ENCODE data around the gene GNA12. TPM values are rescaled to one million over a fixed set of nuclear protein-coding genes. Genes with fewer than 3 reads are reported as not detected.
A peak's percentile ranks its signal among the peaks of the same experiment; 100 is the strongest.

The GNA12 gene
- total RNA-seq, 5 donors from 2014 or later (not counting 1 experiment from before 2014, with no cell fraction given) = 17.9 to 22.5 (median 22.1) TPM

DNA sequence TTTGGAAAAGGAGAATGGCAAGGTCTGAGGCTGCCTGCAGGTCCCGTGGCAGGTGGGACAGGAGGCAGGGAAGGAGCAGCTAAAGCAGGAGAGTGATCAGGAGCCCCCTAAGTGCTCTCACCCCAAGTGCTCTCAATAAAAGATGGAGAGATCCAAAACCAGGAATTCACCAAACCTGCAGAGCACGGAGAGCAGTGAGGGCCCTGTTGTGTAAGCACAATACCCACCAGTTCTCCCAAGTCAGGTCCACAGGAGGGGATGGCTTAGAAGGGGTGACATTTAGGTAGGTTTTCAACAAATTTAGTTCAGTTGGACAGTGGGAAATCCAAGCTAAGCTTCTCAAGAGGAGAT, 40.8 kb downstream of the GNA12 start:
- no peaks in the 10 kb centered on the region for H3K9me3 Mint-ChIP-seq
- WGBS (ENCODE audit: insufficient coverage) = 80% methylated on average over 1 of the region's 2 CpGs
- POLR2A ChIA-PET = interaction anchor here in 1 of 2 donors (0.6 kb wide), 1 partner anchor 35 kb away, joined by 4 read pairs; no protein-coding TSS in a partner anchor
- ATAC-seq (replicated peaks in 1 of 4) = no peak
- H3K4me3 Mint-ChIP-seq = no peak overlapping the region
- no peak overlapping the region for H3K27ac Mint-ChIP-seq
- no peaks in the 10 kb centered on the region for H3K27me3 Mint-ChIP-seq
- Histone ChIP-seq H3K27me3 (replicated peaks in 1 of 2; ENCODE audit: control insufficient read depth in 2 of 2, extremely low read depth in 1 of 2, insufficient read depth in 2 of 2, low read length in 1 of 2) (peaks cover 0 to 3% of the 10 kb centered on the region in 2 experiments), H3K27ac (ENCODE audit: low read length) (no peak overlapping the region), H3K4me1 (ENCODE audit: control insufficient read depth in 1 of 2, extremely low read depth in 1 of 2, insufficient read depth in 2 of 2, low read length in 2 of 2) (peaks cover 7 to 17% of the 10 kb centered on the region in 2 experiments), H3K9me3 (no peaks in the 10 kb centered on the region), H3K4me3 (ENCODE audit: control insufficient read depth in 1 of 2, extremely low read depth in 1 of 2, low read length in 1 of 2) (no peak overlapping the region), H3K36me3 (ENCODE audit: control insufficient read depth in 2 of 2, extremely low read depth in 1 of 2, insufficient read depth in 1 of 2, low read length in 1 of 2) (no peaks in the 10 kb centered on the region)
- DNase-seq = no peak
- H3K4me1 Mint-ChIP-seq = peaks cover 43 to 54% (median 47%) of the 10 kb centered on the region in 3 donors
- CTCF ChIA-PET = interaction anchor here in 1 of 2 donors (0.7 kb wide), 2 partner anchors 332 to 1190 kb away, joined by 3 to 5 read pairs; no protein-coding TSS in a partner anchor
- H3K36me3 Mint-ChIP-seq = peaks cover 7% of the 10 kb centered on the region

DNA sequence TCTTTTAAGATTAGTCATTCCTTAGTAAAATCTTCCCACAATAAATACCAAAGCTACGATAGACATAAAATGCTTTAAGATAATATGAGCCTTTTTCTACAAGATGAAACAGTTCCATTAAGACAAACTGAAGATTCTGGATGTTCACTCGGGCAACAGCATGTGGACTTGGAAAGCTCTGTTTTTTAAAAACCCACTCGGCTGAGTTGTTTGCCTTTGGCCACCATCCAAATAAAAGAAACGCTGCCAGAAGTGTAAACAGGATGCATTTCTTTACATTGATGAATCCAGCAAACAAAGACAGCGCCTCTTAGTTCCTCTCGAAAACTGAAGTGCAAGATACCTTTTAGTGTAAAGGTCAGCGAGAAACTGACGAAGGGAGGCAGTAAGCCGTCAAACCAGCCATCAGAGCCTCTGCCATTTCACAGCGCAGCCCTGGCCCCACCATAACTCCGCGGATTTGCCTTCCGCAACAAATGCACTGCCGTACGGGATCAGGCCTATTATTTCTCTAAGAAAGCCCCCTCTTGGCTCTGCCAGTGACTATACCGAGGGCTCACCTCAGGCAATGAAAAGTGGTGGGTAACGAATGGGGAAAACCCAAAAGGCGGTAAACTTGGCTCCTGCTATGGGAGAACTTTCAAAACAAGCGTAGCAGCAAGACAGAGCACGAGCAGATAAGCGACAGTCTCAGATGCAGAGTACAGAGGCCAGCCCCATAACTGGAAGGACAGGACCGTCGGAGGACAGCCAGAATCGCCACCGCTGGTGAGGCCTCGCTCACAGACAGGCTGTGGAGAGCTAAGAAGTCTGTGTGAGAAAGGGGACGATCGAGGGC, 41.4 kb downstream of the GNA12 start:
- Mint-ChIP-seq H3K4me1 (peaks cover 48 to 56% (median 50%) of the 10 kb centered on the region in 3 donors), H3K36me3 (peaks cover 3% of the 10 kb centered on the region), H3K9me3 (no peaks in the 10 kb centered on the region), H3K27ac (no peak overlapping the region), H3K27me3 (no peaks in the 10 kb centered on the region), H3K4me3 (no peak overlapping the region)
- CTCF ChIA-PET = interaction anchor here in 1 of 2 donors (0.7 kb wide), 2 partner anchors 332 to 1190 kb away, joined by 3 to 5 read pairs; no protein-coding TSS in a partner anchor
- no peaks in the 10 kb centered on the region for H3K36me3 ChIP-seq (ENCODE audit: control insufficient read depth in 2 of 2, extremely low read depth in 1 of 2, insufficient read depth in 1 of 2, low read length in 1 of 2)
- H3K27me3 ChIP-seq (replicated peaks in 1 of 2; ENCODE audit: control insufficient read depth in 2 of 2, extremely low read depth in 1 of 2, insufficient read depth in 2 of 2, low read length in 1 of 2) = peaks cover 0 to 3% of the 10 kb centered on the region in 2 experiments
- POLR2A ChIA-PET = interaction anchor here (0.6 kb wide), 2 partner anchors 35 to 1044 kb away, joined by 4 read pairs; no protein-coding TSS in a partner anchor
- 93% methylated on average over 23 of the region's 28 CpGs for WGBS (ENCODE audit: insufficient coverage)
- DNase-seq = no peak
- ATAC-seq (replicated peaks in 1 of 4) = no peak
- H3K27ac ChIP-seq (ENCODE audit: low read length) = no peak overlapping the region
- H3K4me1 ChIP-seq (ENCODE audit: control insufficient read depth in 1 of 2, extremely low read depth in 1 of 2, insufficient read depth in 2 of 2, low read length in 2 of 2) = peaks cover 7 to 17% of the 10 kb centered on the region in 2 experiments
- no peak overlapping the region for H3K4me3 ChIP-seq (ENCODE audit: control insufficient read depth in 1 of 2, extremely low read depth in 1 of 2, low read length in 1 of 2)
- no peaks in the 10 kb centered on the region for H3K9me3 ChIP-seq

DNA sequence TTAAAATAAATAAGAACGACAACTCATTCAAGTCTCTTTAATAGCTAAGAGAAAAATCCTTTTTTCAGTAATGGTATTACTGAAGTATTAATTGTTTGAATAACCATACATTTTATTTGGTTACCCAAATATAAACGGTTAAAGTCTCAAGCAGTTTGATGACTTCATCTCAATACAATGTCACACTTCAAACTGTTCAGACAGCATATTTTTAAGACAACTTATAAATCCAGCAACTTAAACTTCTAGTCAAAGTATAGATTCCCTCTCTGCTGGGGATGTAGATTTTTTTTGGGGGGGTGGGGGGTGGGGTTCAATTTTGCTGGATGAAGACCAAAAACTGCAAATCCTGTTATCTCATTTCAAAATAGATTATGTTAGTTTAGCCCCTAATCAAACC, 42.0 kb downstream of the GNA12 start:
- no peak overlapping the region for H3K27ac Mint-ChIP-seq
- CTCF ChIA-PET = no interaction called here
- no peak for ATAC-seq (replicated peaks in 1 of 4)

DNA sequence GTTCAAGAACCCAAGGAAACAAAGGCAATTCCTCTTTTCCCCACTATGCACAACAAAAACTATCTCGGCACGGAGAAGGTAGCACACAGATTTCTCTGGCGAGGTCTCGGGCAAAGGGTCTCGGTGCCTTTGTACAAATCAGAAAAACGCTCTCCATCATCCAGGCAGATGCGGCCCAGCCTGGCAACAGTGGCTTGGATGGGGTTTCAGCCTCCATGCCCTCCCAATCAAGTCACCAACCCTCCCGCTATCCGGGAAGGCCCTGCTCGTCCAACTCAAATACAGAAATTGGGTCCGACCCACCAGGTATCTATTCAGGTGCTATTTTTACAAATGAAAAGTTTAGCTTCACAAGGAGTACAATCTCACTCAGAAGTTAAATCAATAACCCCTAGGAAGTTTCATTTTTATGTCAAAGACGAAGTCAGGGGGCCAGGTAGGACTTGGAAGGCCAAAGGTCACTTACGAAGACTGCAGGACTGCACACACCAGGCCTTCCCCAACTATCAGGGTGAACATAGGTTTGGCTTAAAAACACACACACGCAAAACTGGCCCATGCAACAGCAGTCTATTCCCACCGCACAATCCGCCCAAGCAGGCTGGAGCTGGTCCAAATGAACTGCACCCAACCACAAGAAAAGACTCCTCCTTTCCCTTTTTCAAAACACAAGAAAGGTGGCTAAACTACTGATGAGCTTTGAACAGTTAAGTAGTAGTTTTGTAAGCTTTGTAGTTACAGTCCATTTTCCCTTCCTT, 43.0 kb downstream of the GNA12 start:
- H3K36me3 Mint-ChIP-seq = peaks cover 3% of the 10 kb centered on the region
- no peak for DNase-seq
- Histone ChIP-seq H3K4me3 (ENCODE audit: control insufficient read depth in 1 of 2, extremely low read depth in 1 of 2, low read length in 1 of 2) (no peak overlapping the region), H3K36me3 (ENCODE audit: control insufficient read depth in 2 of 2, extremely low read depth in 1 of 2, insufficient read depth in 1 of 2, low read length in 1 of 2) (no peaks in the 10 kb centered on the region), H3K27ac (ENCODE audit: low read length) (no peak overlapping the region), H3K27me3 (replicated peaks in 1 of 2; ENCODE audit: control insufficient read depth in 2 of 2, extremely low read depth in 1 of 2, insufficient read depth in 2 of 2, low read length in 1 of 2) (peaks cover 0 to 3% of the 10 kb centered on the region in 2 experiments), H3K4me1 (ENCODE audit: control insufficient read depth in 1 of 2, extremely low read depth in 1 of 2, insufficient read depth in 2 of 2, low read length in 2 of 2) (peaks cover 7 to 17% of the 10 kb centered on the region in 2 experiments), H3K9me3 (no peaks in the 10 kb centered on the region)
- WGBS (ENCODE audit: insufficient coverage) = 95% methylated on average over 8 of the region's 16 CpGs
- no peak overlapping the region for H3K27ac Mint-ChIP-seq
- peak in 1 of 4 experiments; percentile 28 for ATAC-seq (replicated peaks in 1 of 4)
- POLR2A ChIA-PET = no interaction called here
- peak overlapping the region in 1 of 3 donors; percentile 23 for H3K4me3 Mint-ChIP-seq
- peaks cover 52 to 55% (median 55%) of the 10 kb centered on the region in 3 donors for H3K4me1 Mint-ChIP-seq
- CTCF ChIA-PET = no interaction called here
- no peaks in the 10 kb centered on the region for H3K27me3 Mint-ChIP-seq
- H3K9me3 Mint-ChIP-seq = no peaks in the 10 kb centered on the region

More for the DNA sequence above, 42.0 kb downstream of the GNA12 start:
- no peaks in the 10 kb centered on the region for H3K9me3 ChIP-seq
- H3K27ac ChIP-seq (ENCODE audit: low read length) = no peak overlapping the region
- Mint-ChIP-seq H3K4me1 (peaks cover 52 to 55% (median 54%) of the 10 kb centered on the region in 3 donors), H3K27me3 (no peaks in the 10 kb centered on the region), H3K9me3 (no peaks in the 10 kb centered on the region), H3K36me3 (peaks cover 3% of the 10 kb centered on the region), H3K4me3 (peak overlapping the region in 1 of 3 donors; percentile 23)
- POLR2A ChIA-PET = interaction anchor here in 1 of 2 donors (0.6 kb wide), 1 partner anchor 1045 kb away, joined by 4 read pairs; no protein-coding TSS in a partner anchor
- DNase-seq = no peak
- H3K4me3 ChIP-seq (ENCODE audit: control insufficient read depth in 1 of 2, extremely low read depth in 1 of 2, low read length in 1 of 2) = no peak overlapping the region
- H3K36me3 ChIP-seq (ENCODE audit: control insufficient read depth in 2 of 2, extremely low read depth in 1 of 2, insufficient read depth in 1 of 2, low read length in 1 of 2) = no peaks in the 10 kb centered on the region
- H3K27me3 ChIP-seq (replicated peaks in 1 of 2; ENCODE audit: control insufficient read depth in 2 of 2, extremely low read depth in 1 of 2, insufficient read depth in 2 of 2, low read length in 1 of 2) = peaks cover 0 to 3% of the 10 kb centered on the region in 2 experiments
- peaks cover 7 to 17% of the 10 kb centered on the region in 2 experiments for H3K4me1 ChIP-seq (ENCODE audit: control insufficient read depth in 1 of 2, extremely low read depth in 1 of 2, insufficient read depth in 2 of 2, low read length in 2 of 2)
- no CpG with 5 or more reads among the region's 2 CpGs for WGBS (ENCODE audit: insufficient coverage)

GRCh38 chr7:2800220-2800930, 43.7 kb downstream of the GNA12 start:
- H3K36me3 ChIP-seq (ENCODE audit: control insufficient read depth in 2 of 2, extremely low read depth in 1 of 2, insufficient read depth in 1 of 2, low read length in 1 of 2) = no peaks in the 10 kb centered on the region
- no peak for DNase-seq
- Mint-ChIP-seq H3K9me3 (no peaks in the 10 kb centered on the region), H3K4me1 (peaks cover 52 to 55% (median 55%) of the 10 kb centered on the region in 3 donors), H3K27ac (peak overlapping the region in 1 of 2 donors; percentile 3), H3K27me3 (no peaks in the 10 kb centered on the region), H3K36me3 (peaks cover 3% of the 10 kb centered on the region), H3K4me3 (no peak overlapping the region)
- POLR2A ChIA-PET = no interaction called here
- no peak overlapping the region for H3K27ac ChIP-seq (ENCODE audit: low read length)
- CTCF ChIA-PET = no interaction called here
- peaks cover 7 to 17% of the 10 kb centered on the region in 2 experiments for H3K4me1 ChIP-seq (ENCODE audit: control insufficient read depth in 1 of 2, extremely low read depth in 1 of 2, insufficient read depth in 2 of 2, low read length in 2 of 2)
- 100% methylated on average over 5 of the region's 14 CpGs for WGBS (ENCODE audit: insufficient coverage)
- H3K27me3 ChIP-seq (replicated peaks in 1 of 2; ENCODE audit: control insufficient read depth in 2 of 2, extremely low read depth in 1 of 2, insufficient read depth in 2 of 2, low read length in 1 of 2) = peaks cover 0 to 3% of the 10 kb centered on the region in 2 experiments
- H3K4me3 ChIP-seq (ENCODE audit: control insufficient read depth in 1 of 2, extremely low read depth in 1 of 2, low read length in 1 of 2) = no peak overlapping the region
- H3K9me3 ChIP-seq = no peaks in the 10 kb centered on the region
- no peak for ATAC-seq (replicated peaks in 1 of 4)

DNA sequence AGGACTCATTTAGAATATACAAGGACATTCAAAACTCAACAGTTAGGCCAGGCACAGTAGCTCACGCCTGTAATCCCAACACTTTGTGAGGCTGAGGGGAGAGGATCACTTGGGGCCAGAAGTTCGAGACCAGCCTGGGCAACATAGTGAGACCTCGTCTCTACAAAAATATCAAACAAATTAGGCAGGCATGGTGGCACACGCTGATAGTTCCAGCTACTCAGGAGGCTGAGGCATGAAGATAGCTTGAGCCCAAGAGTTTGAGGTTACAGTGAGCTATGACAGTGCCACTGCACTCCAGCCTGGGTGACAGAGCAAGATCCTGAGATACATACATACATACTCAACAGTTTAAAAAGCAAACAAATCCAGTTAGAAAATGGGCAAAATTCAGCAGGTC, 44.9 kb downstream of the GNA12 start:
- CTCF ChIA-PET = no interaction called here
- H3K4me1 Mint-ChIP-seq = peaks cover 49 to 55% (median 51%) of the 10 kb centered on the region in 3 donors

More for the DNA sequence above, 44.9 kb downstream of the GNA12 start:
- no peaks in the 10 kb centered on the region for H3K9me3 ChIP-seq
- peaks cover 0 to 3% of the 10 kb centered on the region in 2 experiments for H3K27me3 ChIP-seq (replicated peaks in 1 of 2; ENCODE audit: control insufficient read depth in 2 of 2, extremely low read depth in 1 of 2, insufficient read depth in 2 of 2, low read length in 1 of 2)
- WGBS (ENCODE audit: insufficient coverage) = 100% methylated on average over 1 of the region's 4 CpGs
- Mint-ChIP-seq H3K27ac (no peak overlapping the region), H3K27me3 (no peaks in the 10 kb centered on the region), H3K9me3 (no peaks in the 10 kb centered on the region), H3K36me3 (peaks cover 12% of the 10 kb centered on the region), H3K4me3 (no peak overlapping the region)
- H3K27ac ChIP-seq (ENCODE audit: low read length) = no peak overlapping the region
- H3K4me3 ChIP-seq (ENCODE audit: control insufficient read depth in 1 of 2, extremely low read depth in 1 of 2, low read length in 1 of 2) = no peak overlapping the region
- no peak for DNase-seq
- ATAC-seq (replicated peaks in 1 of 4) = no peak
- H3K4me1 ChIP-seq (ENCODE audit: control insufficient read depth in 1 of 2, extremely low read depth in 1 of 2, insufficient read depth in 2 of 2, low read length in 2 of 2) = peaks cover 7 to 17% of the 10 kb centered on the region in 2 experiments
- POLR2A ChIA-PET = no interaction called here
- H3K36me3 ChIP-seq (ENCODE audit: control insufficient read depth in 2 of 2, extremely low read depth in 1 of 2, insufficient read depth in 1 of 2, low read length in 1 of 2) = peaks cover 0 to 5% of the 10 kb centered on the region in 2 donors
